ENCODE data around the gene CLIP1. TPM values are rescaled to one million over a fixed set of nuclear protein-coding genes. Genes with fewer than 3 reads are reported as not detected.

CLIP1 gene
- total RNA-seq, 1 donor from 2014 or later = 21.9 TPM

DNA sequence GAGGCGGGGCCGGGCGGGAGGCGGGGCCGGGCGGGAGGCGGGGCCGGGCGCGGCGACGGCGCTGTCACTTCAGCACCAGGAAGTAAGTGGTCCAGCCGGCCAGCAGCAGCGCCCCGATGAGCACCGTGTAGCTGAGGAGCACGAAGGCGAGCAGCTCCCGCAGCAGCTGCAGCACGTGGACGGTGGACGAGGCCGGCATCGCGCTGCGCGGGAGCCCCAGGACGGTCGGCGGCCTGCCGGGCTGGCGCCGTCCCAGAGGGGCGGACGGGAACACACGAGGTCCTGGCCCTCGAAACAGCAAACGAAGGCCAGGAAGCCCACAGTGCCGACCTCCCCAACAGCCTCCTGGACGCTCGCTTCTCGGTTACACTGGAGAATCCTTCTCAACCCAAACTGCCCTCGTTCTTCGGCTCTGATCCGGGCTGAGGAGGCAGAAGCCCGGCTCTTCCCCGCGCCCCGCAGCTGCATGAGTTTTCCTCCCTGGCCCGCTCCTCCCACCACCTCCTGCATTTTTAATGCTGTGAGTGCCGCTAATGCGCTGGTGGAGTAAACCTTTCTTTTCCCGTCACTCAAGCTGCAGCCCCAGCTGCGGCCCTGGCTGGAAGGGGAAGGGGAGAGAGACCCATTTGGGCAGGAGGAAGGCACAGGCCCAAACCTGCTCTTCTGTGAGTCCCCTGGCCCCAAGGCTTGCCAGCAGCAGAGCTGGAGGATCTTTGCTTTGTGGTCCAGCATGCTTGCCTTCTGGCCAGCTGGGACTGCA is 195.9 kb downstream of the CLIP1 start:
- H3K36me3 ChIP-seq (ENCODE audit: control insufficient read depth in 3 of 3, insufficient read depth in 3 of 3, low read length in 3 of 3) = peaks cover 18 to 38% (median 35%) of the 10 kb centered on the region in 3 donors
- H3K27ac ChIP-seq (ENCODE audit: low read depth, low read length) = no peak overlapping the region

DNA sequence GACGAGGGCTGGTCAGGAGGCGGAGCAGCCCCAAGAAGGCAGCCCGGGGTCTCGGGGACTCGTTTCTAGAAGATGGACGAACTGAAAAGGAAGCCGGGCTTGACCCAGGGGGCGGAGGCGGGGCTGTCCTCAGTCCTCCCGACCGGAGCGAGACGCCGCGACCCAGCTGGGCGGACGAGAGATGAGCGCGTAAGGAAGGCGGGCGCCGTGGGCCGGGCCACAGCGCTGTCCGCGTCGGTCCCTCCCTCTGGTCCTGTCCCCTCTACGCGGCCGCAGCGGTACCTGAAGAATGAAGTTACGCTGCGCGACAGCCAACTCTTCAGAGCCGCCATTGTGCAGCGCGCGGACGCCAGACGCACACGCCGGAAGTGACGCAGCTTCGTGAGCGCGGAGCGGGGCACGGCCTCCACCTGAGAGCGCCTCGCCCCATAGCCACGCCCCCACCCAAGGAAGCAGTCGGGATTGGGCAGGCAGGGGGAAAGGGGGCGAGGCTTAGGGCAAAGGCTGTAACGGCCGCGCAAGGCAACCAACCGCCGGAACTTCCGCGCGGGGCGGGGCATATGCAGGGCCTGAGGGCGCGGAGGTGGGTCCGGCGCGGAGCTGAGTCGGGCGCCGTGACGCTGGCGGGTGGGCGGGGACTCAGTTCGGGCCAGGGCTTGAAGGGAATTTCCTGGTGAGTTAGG is 196.6 kb downstream of the CLIP1 start, which contains the start of gene DIABLO:
Gene DIABLO (minus strand): TSS at position 370 of the 683 bp plus-strand sequence. CDS start 38 bp downstream, at position 332.
- Histone ChIP-seq H3K27me3 (ENCODE audit: control insufficient read depth in 3 of 3, insufficient read depth in 3 of 3, low read length in 3 of 3) (no peaks in the 10 kb centered on the region), H3K36me3 (ENCODE audit: control insufficient read depth in 3 of 3, insufficient read depth in 3 of 3, low read length in 3 of 3) (peaks cover 18 to 38% (median 35%) of the 10 kb centered on the region in 3 donors)

More for the DNA sequence above, 195.9 kb downstream of the CLIP1 start:
- Histone ChIP-seq H3K9ac (ENCODE audit: low read depth in 1 of 3, low read length in 3 of 3) (peak overlapping the region in 2 of 3 donors; percentile 50 to 61), H3K4me1 (ENCODE audit: control insufficient read depth in 3 of 3, insufficient read depth in 3 of 3, low read length in 3 of 3) (peaks cover 21 to 24% (median 21%) of the 10 kb centered on the region in 3 donors), H3K27me3 (ENCODE audit: control insufficient read depth in 3 of 3, insufficient read depth in 3 of 3, low read length in 3 of 3) (no peaks in the 10 kb centered on the region), H3K9me3 (ENCODE audit: control insufficient read depth in 3 of 3, low read length in 3 of 3) (no peaks in the 10 kb centered on the region), H3K4me3 (ENCODE audit: low read length in 3 of 3) (peak overlapping the region; percentile 69 to 87 (median 81))

More for the DNA sequence above, 196.6 kb downstream of the CLIP1 start, which contains the start of gene DIABLO:
- H3K9ac ChIP-seq (ENCODE audit: low read depth in 1 of 3, low read length in 3 of 3) = peak within 1 kb of the TSS; percentile 89 to 96 (median 95)
- peak within 1 kb of the TSS; percentile 97 for H3K27ac ChIP-seq (ENCODE audit: low read depth, low read length)
- peaks cover 21 to 24% (median 21%) of the 10 kb centered on the region in 3 donors for H3K4me1 ChIP-seq (ENCODE audit: control insufficient read depth in 3 of 3, insufficient read depth in 3 of 3, low read length in 3 of 3)
- peak within 1 kb of the TSS; percentile 91 to 98 (median 93) for H3K4me3 ChIP-seq (ENCODE audit: low read length in 3 of 3)
- H3K9me3 ChIP-seq (ENCODE audit: control insufficient read depth in 3 of 3, low read length in 3 of 3) = no peaks in the 10 kb centered on the region

Other genes starting within 250 kb of the CLIP1 start
- gene IL31, start 248.4 kb downstream of the CLIP1 start, total RNA-seq = not detected
- not detected for gene LRRC43, start 239.5 kb downstream of the CLIP1 start, total RNA-seq
- gene B3GNT4, start 219.0 kb downstream of the CLIP1 start, total RNA-seq = not detected
- 45.4 TPM for gene DIABLO, start 196.6 kb downstream of the CLIP1 start, total RNA-seq
- gene VPS33A, start 156.2 kb downstream of the CLIP1 start, total RNA-seq = 16.2 TPM
- 23.5 TPM for gene ZCCHC8, start 78.3 kb upstream of the CLIP1 start, total RNA-seq
- 37.1 TPM for gene RSRC2, start 104.3 kb upstream of the CLIP1 start, total RNA-seq
- gene KNTC1, start 104.6 kb upstream of the CLIP1 start, total RNA-seq = 18.8 TPM

Measured in skeletal muscle tissue (tissue), 4 donors.